Neural progenitor cell (in vitro differentiated cells): ENCODE results near the gene SLCO1B1. TPM values are rescaled to one million over a fixed set of nuclear protein-coding genes. Genes with fewer than 3 reads are reported as not detected.

Experiments used
- DNase-seq: peaks from one replicate; pipeline ENCODE4 v3.0.0-alpha.2; 2016; ENCODE audit warnings: low spot score
- H2AFZ ChIP-seq: fragments of 200-600 bp; sonication (generic); replicated peaks from 2 replicates; pipeline ENCODE4 v1.6.1; 2016; ENCODE audit warnings: antibody characterized with exemption
- H3F3A ChIP-seq: fragments of 200-600 bp; sonication (generic); 2 replicates; pipeline ENCODE4 v1.6.1; 2016; ENCODE audit warnings: antibody characterized with exemption, low read depth
- H3K27ac ChIP-seq: fragments of 200-600 bp; sonication (generic); 2 replicates; pipeline ENCODE4 v1.5.1; 2016; ENCODE audit warnings: mild to moderate bottlenecking
- H3K27me3 ChIP-seq: fragments of 200-600 bp; sonication (generic); 2 replicates; pipeline ENCODE4 v1.6.1; 2016; ENCODE audit warnings: mild to moderate bottlenecking, moderate library complexity
- H3K36me3 ChIP-seq: fragments of 200-600 bp; sonication (generic); 2 replicates; pipeline ENCODE4 v1.5.1; 2016
- H3K4me1 ChIP-seq: fragments of 200-600 bp; sonication (generic); 2 replicates; pipeline ENCODE4 v1.6.1; 2016; ENCODE audit warnings: mixed run types
- H3K4me2 ChIP-seq: fragments of 200-600 bp; sonication (generic); 2 replicates; pipeline ENCODE4 v1.6.1; 2016
- H3K4me3 ChIP-seq: fragments of 200-600 bp; sonication (generic); 2 replicates; pipeline ENCODE4 v1.5.1; 2016
- H3K79me2 ChIP-seq: fragments of 200-600 bp; sonication (generic); 2 replicates; pipeline ENCODE4 v1.6.1; 2016; ENCODE audit warnings: low read depth
- H3K9ac ChIP-seq: fragments of 200-600 bp; sonication (generic); 2 replicates; pipeline ENCODE4 v1.6.1; 2016
- H3K9me3 ChIP-seq: fragments of 200-600 bp; sonication (generic); 2 replicates; pipeline ENCODE4 v1.5.1; 2016; ENCODE audit warnings: low read depth
- H4K20me1 ChIP-seq: fragments of 200-600 bp; sonication (generic); 2 replicates; pipeline ENCODE4 v1.6.1; 2016; ENCODE audit warnings: low read depth
- H3K27ac Mint-ChIP-seq: 3 replicates; pipeline ENCODE4 v1.8.0; 2021; ENCODE audit warnings: mixed read lengths
- H3K27me3 Mint-ChIP-seq: 2 replicates; pipeline ENCODE4 v1.8.0; 2022; ENCODE audit warnings: low read depth, mild to moderate bottlenecking, inconsistent platforms, moderate library complexity, mixed read lengths; ENCODE audit not compliant: insufficient read depth
- H3K36me3 Mint-ChIP-seq: 3 replicates; pipeline ENCODE4 v1.8.0; 2021; ENCODE audit warnings: mixed read lengths
- H3K4me1 Mint-ChIP-seq: 3 replicates; pipeline ENCODE4 v1.8.0; 2021; ENCODE audit warnings: mixed read lengths
- H3K4me3 Mint-ChIP-seq: 3 replicates; pipeline ENCODE4 v1.8.0; 2021; ENCODE audit warnings: mild to moderate bottlenecking, moderate library complexity, mixed read lengths
- H3K9me3 Mint-ChIP-seq: 3 replicates; pipeline ENCODE4 v1.8.0; 2020; ENCODE audit warnings: mixed read lengths
- CTCF ChIP-seq: fragments of 200-600 bp; sonication (generic); IDR thresholded peaks from 2 replicates; pipeline ENCODE4 v1.5.1; 2017; ENCODE audit warnings: antibody characterized with exemption, mild to moderate bottlenecking
- EZH2 ChIP-seq: fragments of 200-600 bp; sonication (generic); IDR thresholded peaks from 2 replicates; pipeline ENCODE4 v1.6.1; 2017; ENCODE audit warnings: antibody characterized with exemption, mild to moderate bottlenecking, moderate library complexity
- EZH2phosphoT487 ChIP-seq: fragments of 200-600 bp; sonication (generic); IDR thresholded peaks from 2 replicates; pipeline ENCODE4 v1.6.1; 2017; ENCODE audit warnings: antibody characterized with exemption
- total RNA-seq: library from RNA; depleted of rRNA; stranded (reverse); fragments of >200 nt; gene quantifications from 2 replicates; pipeline ENCODE4 v1.2.3, GENCODE V29; 2015; ENCODE audit warnings: low replicate concordance

The SLCO1B1 gene
- total RNA-seq, 1 donor from 2014 or later, result not detected

DNA sequence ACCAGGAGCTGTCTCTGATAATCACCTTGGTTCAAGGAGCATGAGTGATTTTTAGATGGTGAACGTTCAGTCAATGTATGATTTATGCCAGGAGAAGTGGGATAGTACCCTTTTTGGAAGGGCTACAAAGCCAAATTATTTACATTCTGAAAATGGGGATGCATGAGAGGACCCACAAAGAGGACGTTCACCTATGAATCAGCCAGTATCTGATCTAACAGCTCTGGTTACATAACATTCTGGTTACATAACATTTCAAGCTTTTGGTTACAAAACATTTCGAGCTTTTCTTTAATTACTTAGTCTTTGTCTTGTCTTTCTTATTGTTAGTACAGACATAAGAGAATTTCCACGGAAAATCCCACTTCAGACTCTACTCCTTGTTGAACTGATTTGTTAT is 134.9 kb downstream of the SLCO1B1 start:
- H3K27me3 ChIP-seq, result no peaks in the 10 kb centered on the region
- Mint-ChIP-seq H3K27me3 (no peaks in the 10 kb centered on the region), H3K9me3 (no peaks in the 10 kb centered on the region), H3K4me3 (no peak overlapping the region), H3K36me3 (no peaks in the 10 kb centered on the region), H3K27ac (no peak overlapping the region), H3K4me1 (no peaks in the 10 kb centered on the region)
- no peak for DNase-seq
- H3K27ac ChIP-seq, result no peak overlapping the region
- H3K36me3 ChIP-seq, result no peaks in the 10 kb centered on the region
- TF ChIP-seq EZH2phosphoT487 (no peak), CTCF (no peak), EZH2 (no peak)
- no peaks in the 10 kb centered on the region for H3K79me2 ChIP-seq
- no peaks in the 10 kb centered on the region for H4K20me1 ChIP-seq
- no peak overlapping the region for H3K4me2 ChIP-seq
- no peaks in the 10 kb centered on the region for H3F3A ChIP-seq
- H3K4me1 ChIP-seq, result no peaks in the 10 kb centered on the region
- H3K4me3 ChIP-seq, result no peak overlapping the region
- H3K9ac ChIP-seq, result no peak overlapping the region
- peaks cover 5% of the 10 kb centered on the region for H3K9me3 ChIP-seq
- no peak overlapping the region for H2AFZ ChIP-seq

DNA sequence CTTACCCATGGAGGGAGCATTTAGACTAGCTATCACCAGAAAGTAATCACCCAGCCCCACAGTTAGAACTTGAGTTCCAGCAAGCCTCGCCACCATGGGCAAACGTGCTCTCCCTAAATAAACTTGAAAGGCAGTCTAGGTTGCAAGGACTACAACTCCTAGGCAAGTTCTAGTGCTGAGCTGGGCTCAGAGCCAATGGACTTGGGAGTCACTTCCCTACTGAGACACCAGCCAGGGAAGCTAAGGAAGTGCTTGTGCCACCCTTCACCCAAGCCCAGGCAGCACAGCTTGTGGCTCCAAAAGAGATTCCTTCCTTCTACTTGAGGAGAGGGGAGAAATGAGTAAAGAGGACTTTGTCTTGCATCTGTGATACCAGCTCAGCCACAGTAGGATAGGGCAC is 145.8 kb downstream of the SLCO1B1 start:
- no peaks in the 10 kb centered on the region for H3K9me3 Mint-ChIP-seq
- no peaks in the 10 kb centered on the region for H3K27me3 Mint-ChIP-seq
- Histone ChIP-seq H3K4me1 (no peaks in the 10 kb centered on the region), H4K20me1 (no peaks in the 10 kb centered on the region), H2AFZ (no peak overlapping the region), H3K4me3 (no peak overlapping the region), H3K36me3 (no peaks in the 10 kb centered on the region), H3K27ac (no peak overlapping the region), H3K9ac (no peak overlapping the region), H3K27me3 (no peaks in the 10 kb centered on the region), H3K9me3 (no peaks in the 10 kb centered on the region), H3K4me2 (no peak overlapping the region), H3K79me2 (no peaks in the 10 kb centered on the region), H3F3A (no peaks in the 10 kb centered on the region)
- TF ChIP-seq EZH2, result no peak
- TF ChIP-seq EZH2phosphoT487, result no peak
- TF ChIP-seq CTCF, result no peak
- no peak overlapping the region for H3K4me3 Mint-ChIP-seq
- DNase-seq, result no peak
- H3K36me3 Mint-ChIP-seq, result no peaks in the 10 kb centered on the region
- H3K27ac Mint-ChIP-seq, result peak overlapping the region; percentile 63
- H3K4me1 Mint-ChIP-seq, result no peaks in the 10 kb centered on the region

Other genes with a start within 250 kb of the SLCO1B1 start
- gene SLCO1A2, start 203.7 kb downstream of the SLCO1B1 start, total RNA-seq, result 16.2 and 23.9 TPM in 2 replicates
- 0.15 and 0.92 TPM in 2 replicates for gene IAPP, start 241.7 kb downstream of the SLCO1B1 start, total RNA-seq